Esophagus (tissue), 2 donors: ENCODE data around the gene MAP6. TPM values are rescaled to one million over a fixed set of nuclear protein-coding genes. Genes with fewer than 3 reads are reported as not detected.

Experiments
- H3K27ac ChIP-seq, 2 donors: one replicate each; pipeline ENCODE4 v1.5.1; 2013; ENCODE audit warnings: low read depth in 2 of 2, mild to moderate bottlenecking in 2 of 2, inconsistent platforms in 1 of 2, low read length in 1 of 2, moderate library complexity in 1 of 2
- H3K27me3 ChIP-seq, 2 donors: one replicate each; pipeline ENCODE4 v1.6.1; 2013; ENCODE audit warnings: low read length in 2 of 2, control low read depth in 1 of 2, mild to moderate bottlenecking in 1 of 2; ENCODE audit not compliant: insufficient read depth in 2 of 2, control insufficient read depth in 1 of 2
- H3K36me3 ChIP-seq, 2 donors: one replicate each; pipeline ENCODE4 v1.6.1; 2013; ENCODE audit warnings: low read length in 1 of 2; ENCODE audit not compliant: control insufficient read depth in 2 of 2, insufficient read depth in 2 of 2
- H3K4me1 ChIP-seq, 2 donors: one replicate each; pipeline ENCODE4 v1.6.1; 2013; ENCODE audit warnings: low read length in 1 of 2; ENCODE audit not compliant: control insufficient read depth in 2 of 2, insufficient read depth in 2 of 2
- H3K4me3 ChIP-seq, 2 donors: one replicate each; pipeline ENCODE4 v1.5.1; 2013; ENCODE audit warnings: low read length in 2 of 2, mild to moderate bottlenecking in 2 of 2, low read depth in 1 of 2, moderate library complexity in 1 of 2
- H3K9me3 ChIP-seq, 2 donors: one replicate each; pipeline ENCODE4 v1.6.1; 2013; ENCODE audit warnings: mild to moderate bottlenecking in 2 of 2, low read depth in 1 of 2, low read length in 1 of 2, moderate library complexity in 1 of 2; ENCODE audit not compliant: control insufficient read depth in 2 of 2, insufficient read depth in 1 of 2
- WGBS, 2 donors: extraction: QIAGEN DNeasy Blood & Tissue Kit; methylation state at CpG; one replicate each; pipeline ENCODE4 v1.1.7; 2013; 5-methylcytosine and 5-hydroxymethylcytosine counted together
- polyA plus RNA-seq, 2 donors: library from polyadenylated mRNA; stranded (reverse); fragments of 200-250 nt; gene quantifications; one replicate each; pipeline ENCODE4 v1.2.3, GENCODE V29; 2013
- donor health status: healthy with polysubstance abuse.
- donor health status: Bipolar disorder and iron deficiency.

Gene MAP6
- polyA plus RNA-seq, 2 donors: 0.71 to 1.6 TPM

- 39 to 41% methylated on average over 16 of the region's 16 CpGs for WGBS, 2 donors
Measured at GRCh38 chr11:75635066-75635862, 33.6 kb downstream of the MAP6 start.

GRCh38 chr11:75633409-75634066 lies 35.3 kb downstream of the MAP6 start:
- Histone ChIP-seq H3K9me3 (no peaks in the 10 kb centered on the region), H3K4me3 (no peak overlapping the region), H3K36me3 (no peaks in the 10 kb centered on the region), H3K27ac (no peak overlapping the region), H3K27me3 (no peaks in the 10 kb centered on the region), H3K4me1 (no peaks in the 10 kb centered on the region)
- WGBS, 2 donors: 74 to 79% methylated on average over 8 of the region's 8 CpGs

More at GRCh38 chr11:75635066-75635862, 33.6 kb downstream of the MAP6 start:
- Histone ChIP-seq H3K4me3 (no peak overlapping the region), H3K27ac (no peak overlapping the region), H3K27me3 (no peaks in the 10 kb centered on the region), H3K4me1 (no peaks in the 10 kb centered on the region), H3K36me3 (no peaks in the 10 kb centered on the region), H3K9me3 (no peaks in the 10 kb centered on the region)

DNA sequence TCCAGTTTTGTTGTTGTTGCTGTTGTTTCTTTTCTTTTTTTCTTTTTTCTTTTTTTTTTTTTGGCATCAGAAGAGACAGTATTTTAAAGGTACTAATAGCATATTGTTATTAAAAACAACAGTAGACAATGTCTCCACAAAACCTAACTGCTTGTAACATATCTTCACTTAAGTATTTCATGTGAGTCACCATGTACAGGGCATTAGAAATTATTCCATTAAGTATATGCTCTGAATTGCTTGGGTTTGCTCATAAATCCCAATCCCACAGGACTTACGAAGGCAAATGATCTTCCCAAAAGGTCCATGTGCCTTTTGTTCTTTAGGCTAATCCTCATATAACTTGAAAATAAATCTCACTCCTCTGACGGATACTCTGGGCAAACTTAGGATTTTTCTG lies 35.9 kb downstream of the MAP6 start:
- WGBS, 2 donors: 89 to 94% methylated on average over 2 of the region's 2 CpGs
- H3K4me3 ChIP-seq: no peak overlapping the region

DNA sequence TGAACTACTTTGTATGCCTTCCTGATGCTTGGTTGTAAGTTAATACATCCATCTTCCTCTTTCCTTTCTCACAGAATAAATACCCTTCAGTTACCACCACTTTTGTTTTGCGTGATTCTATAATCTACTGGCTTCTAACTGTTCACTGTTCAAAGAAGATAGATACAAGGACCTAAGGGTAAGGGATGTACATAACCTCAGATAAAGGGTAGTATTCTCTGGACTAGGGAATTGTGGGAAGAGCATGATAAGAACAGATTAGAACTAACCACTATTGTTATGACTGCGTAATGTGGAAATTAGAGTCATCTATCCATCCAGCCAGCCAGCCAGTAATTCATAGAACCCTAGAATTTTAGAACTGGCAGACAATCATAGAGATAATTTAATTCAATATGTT lies 36.4 kb downstream of the MAP6 start:
- Histone ChIP-seq H3K27ac (no peak overlapping the region), H3K4me3 (no peak overlapping the region), H3K36me3 (no peaks in the 10 kb centered on the region), H3K27me3 (no peaks in the 10 kb centered on the region), H3K9me3 (no peaks in the 10 kb centered on the region), H3K4me1 (no peaks in the 10 kb centered on the region)
- WGBS, 2 donors: 96% methylated on average over 2 of the region's 2 CpGs

More for the DNA sequence above, 35.9 kb downstream of the MAP6 start:
- Histone ChIP-seq H3K9me3 (no peaks in the 10 kb centered on the region), H3K4me1 (no peaks in the 10 kb centered on the region), H3K36me3 (no peaks in the 10 kb centered on the region), H3K27me3 (no peaks in the 10 kb centered on the region), H3K27ac (no peak overlapping the region)

GRCh38 chr11:75631086-75631730 lies 37.6 kb downstream of the MAP6 start:
- WGBS, 2 donors: 65 to 73% methylated on average over 2 of the region's 2 CpGs
- H3K36me3 ChIP-seq: no peaks in the 10 kb centered on the region

DNA sequence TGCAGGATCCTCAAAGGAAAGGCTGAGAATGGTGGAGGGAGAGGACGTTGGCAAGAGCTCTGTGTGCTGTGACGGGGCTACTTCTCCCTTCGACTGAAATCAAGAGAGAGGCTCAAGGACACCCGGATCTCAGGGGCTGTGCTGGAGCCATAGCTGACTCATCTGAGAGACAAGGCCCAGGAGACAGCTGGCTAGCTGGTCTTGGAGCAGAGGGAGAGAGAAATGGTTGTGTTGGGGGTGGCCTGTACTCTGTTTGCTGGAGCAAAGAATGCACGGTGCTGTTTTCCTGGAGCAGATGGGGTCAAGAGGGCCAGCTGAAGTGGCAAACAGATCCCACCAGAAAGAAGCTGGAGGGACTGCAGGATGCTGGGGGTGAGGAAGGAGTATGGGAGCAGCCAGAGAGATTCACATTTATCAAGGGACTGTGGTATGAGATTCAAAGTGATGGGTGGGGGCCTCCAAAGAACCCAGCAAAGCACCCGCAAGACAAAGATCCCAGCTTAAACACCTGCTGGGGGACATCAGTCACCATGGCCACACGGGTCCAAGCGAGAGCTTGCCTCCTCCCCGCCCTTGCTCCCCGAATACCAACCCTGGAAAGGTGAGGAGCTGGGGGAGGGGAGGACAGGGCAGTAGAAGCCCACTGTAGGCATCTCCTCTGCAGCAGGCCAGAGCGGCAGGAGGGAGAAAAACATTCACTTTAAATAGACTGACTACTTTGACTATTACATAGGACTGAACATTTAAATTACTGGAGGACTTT lies 40.8 kb downstream of the MAP6 start:
- Histone ChIP-seq H3K27me3 (no peaks in the 10 kb centered on the region), H3K36me3 (no peaks in the 10 kb centered on the region), H3K27ac (no peak overlapping the region), H3K9me3 (no peaks in the 10 kb centered on the region), H3K4me3 (no peak overlapping the region), H3K4me1 (no peaks in the 10 kb centered on the region)
- 81% methylated on average over 11 of the region's 11 CpGs for WGBS, 2 donors

More at GRCh38 chr11:75631086-75631730, 37.6 kb downstream of the MAP6 start:
- Histone ChIP-seq H3K27ac (no peak overlapping the region), H3K4me3 (no peak overlapping the region), H3K9me3 (no peaks in the 10 kb centered on the region), H3K4me1 (no peaks in the 10 kb centered on the region), H3K27me3 (no peaks in the 10 kb centered on the region)

GRCh38 chr11:75626889-75627529 lies 41.8 kb downstream of the MAP6 start:
- Histone ChIP-seq H3K4me3 (no peak overlapping the region), H3K9me3 (no peaks in the 10 kb centered on the region), H3K27ac (no peak overlapping the region), H3K36me3 (no peaks in the 10 kb centered on the region), H3K27me3 (no peaks in the 10 kb centered on the region), H3K4me1 (no peaks in the 10 kb centered on the region)
- 94% methylated on average over 8 of the region's 8 CpGs for WGBS, 2 donors

- Histone ChIP-seq H3K4me3 (no peak overlapping the region), H3K27me3 (no peaks in the 10 kb centered on the region), H3K4me1 (no peaks in the 10 kb centered on the region), H3K27ac (no peak overlapping the region), H3K9me3 (no peaks in the 10 kb centered on the region), H3K36me3 (no peaks in the 10 kb centered on the region)
- 89 to 90% methylated on average over 8 of the region's 8 CpGs for WGBS, 2 donors
Measured at GRCh38 chr11:75625991-75626888, 42.6 kb downstream of the MAP6 start.
